ENCODE data around the gene LMX1A.

DNA sequence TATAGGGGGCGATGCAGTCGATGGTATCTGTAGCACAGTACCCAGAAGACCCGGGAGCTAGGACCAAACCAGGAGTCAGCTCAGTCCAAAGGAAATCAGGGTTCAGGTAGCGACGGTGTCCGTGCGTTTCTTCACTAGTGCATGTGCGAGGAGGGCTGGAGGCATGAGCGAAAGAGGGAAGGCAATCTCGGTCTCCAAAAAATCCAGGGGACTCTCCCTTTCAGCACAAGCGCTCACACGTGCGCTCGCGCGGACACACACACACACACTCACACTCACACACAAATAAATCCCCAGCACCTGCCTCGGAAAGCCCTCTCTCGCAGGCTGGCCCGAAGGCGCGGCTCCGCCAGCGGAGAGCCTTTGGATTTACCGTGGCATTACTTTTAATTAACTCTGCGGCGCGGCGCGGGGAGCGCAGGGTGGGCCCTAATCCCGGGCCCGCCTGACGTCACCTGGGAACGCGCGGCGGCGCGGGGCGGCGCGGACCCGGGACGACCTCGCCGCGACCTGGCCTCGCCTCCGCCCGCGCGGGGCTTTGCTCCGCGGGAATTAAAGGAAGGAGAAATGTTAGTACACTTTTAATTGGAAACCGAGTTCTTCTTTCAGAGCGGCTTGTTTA, 121.2 kb downstream of the LMX1A start:
- TF ChIP-seq GLIS3 (CRISPR knock-in tag; IDR thresholded peaks at IDR 0.05) (no peak), RARB (CRISPR knock-in tag; IDR thresholded peaks at IDR 0.05) (no peak), CSDC2 (CRISPR knock-in tag; IDR thresholded peaks at IDR 0.05) (no peak), SNAI2 (CRISPR knock-in tag; IDR thresholded peaks at IDR 0.05) (no peak), ZFP30 (CRISPR knock-in tag; IDR thresholded peaks at IDR 0.05) (no peak), ARNTL (CRISPR knock-in tag; IDR thresholded peaks at IDR 0.05; ENCODE audit: borderline replicate concordance, low read depth) (no peak), ZFP3 (CRISPR knock-in tag; IDR thresholded peaks at IDR 0.05) (no peak), ZNF70 (CRISPR knock-in tag; IDR thresholded peaks at IDR 0.05) (no peak), ZNF8 (CRISPR knock-in tag; IDR thresholded peaks at IDR 0.05) (no peak)
- TF ChIP-seq, protein P1, sequence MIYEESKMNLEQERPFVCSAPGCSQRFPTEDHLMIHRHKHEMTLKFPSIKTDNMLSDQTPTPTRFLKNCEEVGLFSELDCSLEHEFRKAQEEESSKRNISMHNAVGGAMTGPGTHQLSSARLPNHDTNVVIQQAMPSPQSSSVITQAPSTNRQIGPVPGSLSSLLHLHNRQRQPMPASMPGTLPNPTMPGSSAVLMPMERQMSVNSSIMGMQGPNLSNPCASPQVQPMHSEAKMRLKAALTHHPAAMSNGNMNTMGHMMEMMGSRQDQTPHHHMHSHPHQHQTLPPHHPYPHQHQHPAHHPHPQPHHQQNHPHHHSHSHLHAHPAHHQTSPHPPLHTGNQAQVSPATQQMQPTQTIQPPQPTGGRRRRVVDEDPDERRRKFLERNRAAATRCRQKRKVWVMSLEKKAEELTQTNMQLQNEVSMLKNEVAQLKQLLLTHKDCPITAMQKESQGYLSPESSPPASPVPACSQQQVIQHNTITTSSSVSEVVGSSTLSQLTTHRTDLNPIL (CRISPR knock-in tag; IDR thresholded peaks at IDR 0.05; ENCODE audit: low read depth), result no peak
- TF ChIP-seq, protein P2, sequence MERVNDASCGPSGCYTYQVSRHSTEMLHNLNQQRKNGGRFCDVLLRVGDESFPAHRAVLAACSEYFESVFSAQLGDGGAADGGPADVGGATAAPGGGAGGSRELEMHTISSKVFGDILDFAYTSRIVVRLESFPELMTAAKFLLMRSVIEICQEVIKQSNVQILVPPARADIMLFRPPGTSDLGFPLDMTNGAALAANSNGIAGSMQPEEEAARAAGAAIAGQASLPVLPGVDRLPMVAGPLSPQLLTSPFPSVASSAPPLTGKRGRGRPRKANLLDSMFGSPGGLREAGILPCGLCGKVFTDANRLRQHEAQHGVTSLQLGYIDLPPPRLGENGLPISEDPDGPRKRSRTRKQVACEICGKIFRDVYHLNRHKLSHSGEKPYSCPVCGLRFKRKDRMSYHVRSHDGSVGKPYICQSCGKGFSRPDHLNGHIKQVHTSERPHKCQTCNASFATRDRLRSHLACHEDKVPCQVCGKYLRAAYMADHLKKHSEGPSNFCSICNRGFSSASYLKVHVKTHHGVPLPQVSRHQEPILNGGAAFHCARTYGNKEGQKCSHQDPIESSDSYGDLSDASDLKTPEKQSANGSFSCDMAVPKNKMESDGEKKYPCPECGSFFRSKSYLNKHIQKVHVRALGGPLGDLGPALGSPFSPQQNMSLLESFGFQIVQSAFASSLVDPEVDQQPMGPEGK (CRISPR knock-in tag; IDR thresholded peaks at IDR 0.05; ENCODE audit: borderline replicate concordance), result no peak
- TF ChIP-seq, protein P3, sequence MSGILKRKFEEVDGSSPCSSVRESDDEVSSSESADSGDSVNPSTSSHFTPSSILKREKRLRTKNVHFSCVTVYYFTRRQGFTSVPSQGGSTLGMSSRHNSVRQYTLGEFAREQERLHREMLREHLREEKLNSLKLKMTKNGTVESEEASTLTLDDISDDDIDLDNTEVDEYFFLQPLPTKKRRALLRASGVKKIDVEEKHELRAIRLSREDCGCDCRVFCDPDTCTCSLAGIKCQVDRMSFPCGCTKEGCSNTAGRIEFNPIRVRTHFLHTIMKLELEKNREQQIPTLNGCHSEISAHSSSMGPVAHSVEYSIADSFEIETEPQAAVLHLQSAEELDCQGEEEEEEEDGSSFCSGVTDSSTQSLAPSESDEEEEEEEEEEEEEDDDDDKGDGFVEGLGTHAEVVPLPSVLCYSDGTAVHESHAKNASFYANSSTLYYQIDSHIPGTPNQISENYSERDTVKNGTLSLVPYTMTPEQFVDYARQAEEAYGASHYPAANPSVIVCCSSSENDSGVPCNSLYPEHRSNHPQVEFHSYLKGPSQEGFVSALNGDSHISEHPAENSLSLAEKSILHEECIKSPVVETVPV (CRISPR knock-in tag; IDR thresholded peaks at IDR 0.05), result no peak
